GM12878 (cell line): ENCODE results near the gene DERA. TPM values are rescaled to one million over a fixed set of nuclear protein-coding genes. Genes with fewer than 3 reads are reported as not detected.

Experiments
- ATAC-seq: fragments of 200-7000 bp; cut with Tn5 transposase; 3 replicates; pipeline ENCODE4 v1.9.1; 2020; ENCODE audit warnings: mild to moderate bottlenecking, moderate library complexity
- BruUV-seq: library from RNA; stranded (reverse); fragments of 400-500 nt; replicated peaks from 2 replicates; lab custom pipeline; 2021; lab: Mats Ljungman, UMichigan
- CTCF ChIA-PET: fragments of 300-600 bp; sonication (Branson Sonifier 250); formaldehyde crosslinking; extraction: SDS; loops from one replicate; lab custom pipeline; 2021; ENCODE audit warnings: inconsistent platforms; lab: Yijun Ruan, JAX
- POLR2A ChIA-PET: fragments of 350-600 bp; formaldehyde crosslinking; extraction: SDS; loops from one replicate; lab custom pipeline; 2021; ENCODE audit warnings: inconsistent platforms; lab: Charles Lee
- RAD21 ChIA-PET: fragments of 300-600 bp; sonication (Branson Sonifier 250); formaldehyde crosslinking; loops from one replicate; lab custom pipeline; 2023; ENCODE audit warnings: antibody characterized with exemption; ENCODE audit not compliant: unreplicated experiment; lab: Charles Lee
- SMC1A ChIA-PET: fragments of 300-600 bp; sonication (Branson Sonifier 250); formaldehyde crosslinking; loops from one replicate; lab custom pipeline; 2023; ENCODE audit not compliant: unreplicated experiment, uncharacterized antibody; lab: Charles Lee
- DNase-seq: peaks from one replicate; pipeline ENCODE4 v3.0.0-alpha.2; 2011; ENCODE audit warnings: low read depth, low spot score
- FAIRE-seq: peaks from 3 replicates; lab custom pipeline; 2011; peaks lifted over from hg19 to GRCh38; lab: Jason Lieb, UNC
- H2AFZ ChIP-seq: 2 replicates; pipeline ENCODE4 v1.6.0; 2011; ENCODE audit warnings: low read depth, low read length, control low read depth; ENCODE audit not compliant: control insufficient read depth
- H3K27ac ChIP-seq: 2 replicates; pipeline ENCODE4 v1.5.1; 2011; ENCODE audit warnings: control low read depth; ENCODE audit not compliant: control insufficient read depth, insufficient read depth
- H3K27me3 ChIP-seq, 2 experiments: replicated peaks in 1 of 2; 2 replicates each; pipeline versions ENCODE4 v1.6.0 to v1.6.1; 2011; ENCODE audit warnings: low read length in 1 of 2; ENCODE audit not compliant: control insufficient read depth in 2 of 2, insufficient read depth in 2 of 2
- H3K36me3 ChIP-seq, 2 experiments: 2 replicates each; pipeline ENCODE4 v1.5.1; 2011; ENCODE audit warnings: low read length in 1 of 2; ENCODE audit not compliant: control insufficient read depth in 2 of 2, insufficient read depth in 2 of 2
- H3K4me1 ChIP-seq: 2 replicates; pipeline ENCODE4 v1.6.1; 2011; ENCODE audit warnings: mild to moderate bottlenecking, low read length, moderate library complexity, mixed read lengths; ENCODE audit not compliant: control insufficient read depth, insufficient read depth
- H3K4me2 ChIP-seq: 2 replicates; pipeline ENCODE4 v1.6.0; 2011; ENCODE audit warnings: control low read depth; ENCODE audit not compliant: control insufficient read depth, insufficient read depth
- H3K4me3 ChIP-seq: fragments of 200-600 bp; sonication (generic); 2 replicates; pipeline ENCODE4 v1.5.1; 2016
- H3K79me2 ChIP-seq: 2 replicates; pipeline ENCODE4 v1.6.0; 2011; ENCODE audit warnings: low read length; ENCODE audit not compliant: control insufficient read depth, insufficient read depth
- H3K9ac ChIP-seq: 2 replicates; pipeline ENCODE4 v1.8.0; 2011; ENCODE audit warnings: low read length, control low read depth, mixed read lengths; ENCODE audit not compliant: control insufficient read depth, insufficient read depth
- H3K9me3 ChIP-seq: replicated peaks from 3 replicates; pipeline ENCODE4 v1.5.1; 2011; ENCODE audit warnings: mild to moderate bottlenecking, low read length; ENCODE audit not compliant: control insufficient read depth, insufficient read depth
- H4K20me1 ChIP-seq: 2 replicates; pipeline ENCODE4 v1.6.0; 2011; ENCODE audit not compliant: control insufficient read depth, insufficient read depth
- FOS ChIP-seq: IDR thresholded peaks from 3 replicates; pipeline ENCODE4 v1.6.1; 2011; ENCODE audit warnings: borderline replicate concordance; ENCODE audit not compliant: insufficient read length; ENCODE audit errors: extremely low read depth
- JUND ChIP-seq: IDR thresholded peaks from 2 replicates; pipeline ENCODE4 v1.6.1; 2012; ENCODE audit warnings: low read depth, mild to moderate bottlenecking, low read length, improper control_type of control experiment, moderate library complexity
- LARP7 ChIP-seq: fragments of 450-650 bp; IDR thresholded peaks from 2 replicates; pipeline ENCODE4 v1.6.1; 2017; ENCODE audit warnings: mild to moderate bottlenecking
- MEF2A ChIP-seq: IDR thresholded peaks from 2 replicates; pipeline ENCODE4 v1.6.1; 2011; ENCODE audit warnings: low read depth, mild to moderate bottlenecking, low read length, moderate library complexity; ENCODE audit not compliant: insufficient read depth
- RELB ChIP-seq: fragments of 450-650 bp; IDR thresholded peaks from 2 replicates; pipeline ENCODE4 v1.6.1; 2017; ENCODE audit warnings: low read depth, mild to moderate bottlenecking, moderate library complexity
- SIN3A ChIP-seq: IDR thresholded peaks from 2 replicates; pipeline ENCODE4 v1.6.1; 2012; ENCODE audit warnings: low read depth, low read length, improper control_type of control experiment
- SUZ12 ChIP-seq: fragments of 200-600 bp; sonication (generic); IDR thresholded peaks from one replicate; pipeline ENCODE4 v1.6.1; 2018; ENCODE audit warnings: antibody characterized with exemption, mild to moderate bottlenecking; ENCODE audit not compliant: unreplicated experiment
- ZNF207 ChIP-seq: fragments of 450-650 bp; IDR thresholded peaks from 2 replicates; pipeline ENCODE4 v1.6.1; 2014; ENCODE audit warnings: antibody characterized with exemption, mild to moderate bottlenecking, borderline replicate concordance
- WGBS: methylation state at CpG from one replicate; pipeline ENCODE4 v1.1.6; 2016; ENCODE audit warnings: low lambda C conversion rate; ENCODE audit not compliant: insufficient replicate concordance, insufficient coverage; ENCODE audit errors: missing lambda C conversion rate; 5-methylcytosine and 5-hydroxymethylcytosine counted together
- in situ Hi-C: fragments of 300-500 bp; cut with MboI; formaldehyde crosslinking; loops from 9 replicates; pipeline ENCODE4 v1.14.3; 2018; ENCODE audit warnings: mixed read lengths
- intact Hi-C: fragments of 100-400 bp; cut with micrococcal nuclease; formaldehyde crosslinking; loops from one replicate; pipeline ENCODE4 v1.14.2; 2022; ENCODE audit not compliant: unreplicated experiment
- polyA plus RNA-seq, 11 experiments: library from polyadenylated mRNA; depleted of rRNA in 4 of 11; unstranded in 6 of 11; stranded (reverse) in 5 of 11; fragments of >200 nt; fragmentation: Nextera tagmentation in 4 of 11; fragmentation: Illumina TruSeq in 1 of 11; extraction: Ambion mirVana in 4 of 11; extraction: Trizol in 1 of 11; gene quantifications; 1 replicate in 1 of 11; 2 replicates in 10 of 11; pipeline versions ENCODE4 v1.2.1 to v1.2.3, GENCODE V29; 2011 to 2016; ENCODE audit warnings: inconsistent platforms in 2 of 11, missing spikeins in 2 of 11, low read depth in 1 of 11
- total RNA-seq, 4 experiments: library from RNA; depleted of rRNA in 3 of 4; stranded (reverse); fragments of >200 nt in 3 of 4; fragmentation: Illumina TruSeq in 1 of 4; extraction: Trizol in 1 of 4; gene quantifications; 2 replicates each; pipeline versions ENCODE4 v1.2.1 to v1.2.3, GENCODE V29; 2013 to 2021
- TF ChIP-seq, protein P1 (sequence below): fragments of 450-650 bp; formaldehyde crosslinking; IDR thresholded peaks from 2 replicates; pipeline ENCODE4 v1.4.0; 2022; ENCODE audit warnings: mild to moderate bottlenecking, moderate library complexity
- TF ChIP-seq, protein P2 (sequence below): fragments of 450-650 bp; IDR thresholded peaks from 2 replicates; pipeline ENCODE4 v1.6.1; 2017; ENCODE audit warnings: antibody characterized with exemption, mild to moderate bottlenecking, moderate library complexity

The DERA gene
- total and polyA plus RNA-seq, 10 of the 15 experiments (the other 5 are each of a cell fraction or from before 2014, with no cell fraction given), result 34.9 to 97.1 (median 40.8) TPM

GRCh38 chr12:15887043-15887817 is 23.9 kb upstream of the DERA start:
- intact Hi-C loops, result no loop called here

More at GRCh38 chr12:15887043-15887817, 23.9 kb upstream of the DERA start:
- H3K4me1 ChIP-seq, result no peaks in the 10 kb centered on the region
- DNase-seq (no peak), FAIRE-seq (peak; percentile 44), ATAC-seq (peak; percentile 5; the same call in 2 of the 3 replicates)
- WGBS, result 88% methylated on average over 5 of the region's 5 CpGs
- POLR2A ChIA-PET, result interaction anchor here (0.5 to 3.1 kb wide), 4 partner anchors 24 to 213 kb away, joined by 3 to 10 read pairs (median 3); partner anchors contain the start of gene DERA
- RAD21 ChIA-PET, result interaction anchor here (1.3 to 2.2 kb wide), 2 partner anchors 10 to 30 kb away, joined by 4 to 9 read pairs; no protein-coding TSS in a partner anchor
- in situ Hi-C loops, result loop anchor here (25.0 kb wide), 1 partner anchor 1100 kb away; no protein-coding TSS in a partner anchor
- TF ChIP-seq RELB, result no peak
- no peak for TF ChIP-seq JUND
- TF ChIP-seq LARP7, result no peak
- TF ChIP-seq, protein P1, sequence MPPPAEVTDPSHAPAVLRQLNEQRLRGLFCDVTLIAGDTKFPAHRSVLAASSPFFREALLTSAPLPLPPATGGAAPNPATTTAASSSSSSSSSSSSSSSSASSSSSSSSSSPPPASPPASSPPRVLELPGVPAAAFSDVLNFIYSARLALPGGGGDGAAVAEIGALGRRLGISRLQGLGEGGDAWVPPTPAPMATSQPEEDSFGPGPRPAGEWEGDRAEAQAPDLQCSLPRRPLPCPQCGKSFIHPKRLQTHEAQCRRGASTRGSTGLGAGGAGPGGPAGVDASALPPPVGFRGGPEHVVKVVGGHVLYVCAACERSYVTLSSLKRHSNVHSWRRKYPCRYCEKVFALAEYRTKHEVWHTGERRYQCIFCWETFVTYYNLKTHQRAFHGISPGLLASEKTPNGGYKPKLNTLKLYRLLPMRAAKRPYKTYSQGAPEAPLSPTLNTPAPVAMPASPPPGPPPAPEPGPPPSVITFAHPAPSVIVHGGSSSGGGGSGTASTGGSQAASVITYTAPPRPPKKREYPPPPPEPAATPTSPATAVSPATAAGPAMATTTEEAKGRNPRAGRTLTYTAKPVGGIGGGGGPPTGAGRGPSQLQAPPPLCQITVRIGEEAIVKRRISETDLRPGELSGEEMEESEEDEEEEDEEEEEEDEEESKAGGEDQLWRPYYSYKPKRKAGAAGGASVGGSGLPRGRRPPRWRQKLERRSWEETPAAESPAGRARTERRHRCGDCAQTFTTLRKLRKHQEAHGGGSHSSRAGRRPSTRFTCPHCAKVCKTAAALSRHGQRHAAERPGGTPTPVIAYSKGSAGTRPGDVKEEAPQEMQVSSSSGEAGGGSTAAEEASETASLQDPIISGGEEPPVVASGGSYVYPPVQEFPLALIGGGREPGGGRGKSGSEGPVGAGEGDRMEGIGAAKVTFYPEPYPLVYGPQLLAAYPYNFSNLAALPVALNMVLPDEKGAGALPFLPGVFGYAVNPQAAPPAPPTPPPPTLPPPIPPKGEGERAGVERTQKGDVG (CRISPR knock-in tag), result no peak
- TF ChIP-seq SIN3A, result no peak
- no peak for TF ChIP-seq SUZ12
- TF ChIP-seq, protein P2, sequence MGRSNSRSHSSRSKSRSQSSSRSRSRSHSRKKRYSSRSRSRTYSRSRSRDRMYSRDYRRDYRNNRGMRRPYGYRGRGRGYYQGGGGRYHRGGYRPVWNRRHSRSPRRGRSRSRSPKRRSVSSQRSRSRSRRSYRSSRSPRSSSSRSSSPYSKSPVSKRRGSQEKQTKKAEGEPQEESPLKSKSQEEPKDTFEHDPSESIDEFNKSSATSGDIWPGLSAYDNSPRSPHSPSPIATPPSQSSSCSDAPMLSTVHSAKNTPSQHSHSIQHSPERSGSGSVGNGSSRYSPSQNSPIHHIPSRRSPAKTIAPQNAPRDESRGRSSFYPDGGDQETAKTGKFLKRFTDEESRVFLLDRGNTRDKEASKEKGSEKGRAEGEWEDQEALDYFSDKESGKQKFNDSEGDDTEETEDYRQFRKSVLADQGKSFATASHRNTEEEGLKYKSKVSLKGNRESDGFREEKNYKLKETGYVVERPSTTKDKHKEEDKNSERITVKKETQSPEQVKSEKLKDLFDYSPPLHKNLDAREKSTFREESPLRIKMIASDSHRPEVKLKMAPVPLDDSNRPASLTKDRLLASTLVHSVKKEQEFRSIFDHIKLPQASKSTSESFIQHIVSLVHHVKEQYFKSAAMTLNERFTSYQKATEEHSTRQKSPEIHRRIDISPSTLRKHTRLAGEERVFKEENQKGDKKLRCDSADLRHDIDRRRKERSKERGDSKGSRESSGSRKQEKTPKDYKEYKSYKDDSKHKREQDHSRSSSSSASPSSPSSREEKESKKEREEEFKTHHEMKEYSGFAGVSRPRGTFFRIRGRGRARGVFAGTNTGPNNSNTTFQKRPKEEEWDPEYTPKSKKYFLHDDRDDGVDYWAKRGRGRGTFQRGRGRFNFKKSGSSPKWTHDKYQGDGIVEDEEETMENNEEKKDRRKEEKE, result no peak
- TF ChIP-seq ZNF207, result no peak
- no peak for TF ChIP-seq FOS
- TF ChIP-seq MEF2A, result no peak
- no peak overlapping the region for H3K9ac ChIP-seq
- no peaks in the 10 kb centered on the region for H3K27me3 ChIP-seq
- peaks cover 62% of the 10 kb centered on the region for H3K79me2 ChIP-seq
- H3K4me3 ChIP-seq, result 0 out of 2 replicates have a peak overlapping the region, but pooled peaks have one; percentile 31
- peak overlapping the region; percentile 41; the same call in 1 of the 2 replicates for H3K4me2 ChIP-seq
- no peaks in the 10 kb centered on the region for H3K9me3 ChIP-seq
- no TSS peak for BruUV-seq
- H4K20me1 ChIP-seq, result no peaks in the 10 kb centered on the region
- peaks cover 0 to 3% of the 10 kb centered on the region in 2 experiments; a peak in 3 of 4 replicates for H3K36me3 ChIP-seq
- SMC1A ChIA-PET, result interaction anchor here (1.0 to 4.6 kb wide), 8 partner anchors 9 to 303 kb away, joined by 3 to 34 read pairs (median 4); partner anchors contain the start of gene DERA
- CTCF ChIA-PET, result interaction anchor here (1.0 to 4.8 kb wide), 7 partner anchors 10 to 610 kb away, joined by 3 to 57 read pairs (median 16); partner anchors contain the start of gene DERA
- no peak overlapping the region for H2AFZ ChIP-seq
- H3K27ac ChIP-seq, result no peak overlapping the region
